GM12864 (cell line): Measurements from ENCODE around the gene FNDC3B.

Experiments used
- DNase-seq: peaks from one replicate; pipeline ENCODE4 v3.0.0-alpha.2; 2011; ENCODE audit warnings: low read depth
- H3K4me3 ChIP-seq: 2 replicates; pipeline ENCODE4 v1.5.1; 2011; ENCODE audit warnings: mild to moderate bottlenecking, low read depth, low read length, control low read depth
- CTCF ChIP-seq: IDR thresholded peaks from 2 replicates; pipeline ENCODE4 v1.5.1; 2011; ENCODE audit warnings: low read depth, mild to moderate bottlenecking, moderate library complexity, low read length, control low read depth, inconsistent platforms; ENCODE audit errors: missing control alignments

FNDC3B gene

GRCh38 chr3:172054115-172054764 lies 14.9 kb downstream of the FNDC3B start:
- no peak for TF ChIP-seq CTCF
- no peak overlapping the region for H3K4me3 ChIP-seq
- no peak for DNase-seq

- H3K4me3 ChIP-seq = no peak overlapping the region
- no peak for TF ChIP-seq CTCF
- no peak for DNase-seq
These were observed 17.0 kb downstream of the FNDC3B start for GRCh38 chr3:172056416-172056815.

DNA sequence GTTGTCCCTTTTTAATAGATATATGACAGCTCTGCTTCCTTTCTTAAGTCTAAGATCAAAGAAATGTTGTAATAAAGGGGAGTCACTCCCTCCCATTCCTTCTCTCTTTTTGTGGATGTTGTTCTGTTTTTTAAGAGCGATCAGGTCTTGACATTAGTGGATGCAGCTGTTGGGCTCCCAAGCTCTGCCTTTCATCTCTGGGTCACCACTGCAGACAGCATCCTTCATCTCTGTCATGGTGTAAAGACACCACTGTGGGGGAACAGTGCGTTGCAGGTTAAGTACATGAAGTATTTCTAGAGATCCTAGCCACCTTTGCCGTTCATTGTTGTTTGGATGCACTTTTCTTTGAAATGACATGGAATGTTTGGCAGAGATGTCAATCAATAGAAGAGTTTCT lies 17.7 kb downstream of the FNDC3B start:
- no peak for TF ChIP-seq CTCF
- no peak overlapping the region for H3K4me3 ChIP-seq
- DNase-seq = no peak

DNA sequence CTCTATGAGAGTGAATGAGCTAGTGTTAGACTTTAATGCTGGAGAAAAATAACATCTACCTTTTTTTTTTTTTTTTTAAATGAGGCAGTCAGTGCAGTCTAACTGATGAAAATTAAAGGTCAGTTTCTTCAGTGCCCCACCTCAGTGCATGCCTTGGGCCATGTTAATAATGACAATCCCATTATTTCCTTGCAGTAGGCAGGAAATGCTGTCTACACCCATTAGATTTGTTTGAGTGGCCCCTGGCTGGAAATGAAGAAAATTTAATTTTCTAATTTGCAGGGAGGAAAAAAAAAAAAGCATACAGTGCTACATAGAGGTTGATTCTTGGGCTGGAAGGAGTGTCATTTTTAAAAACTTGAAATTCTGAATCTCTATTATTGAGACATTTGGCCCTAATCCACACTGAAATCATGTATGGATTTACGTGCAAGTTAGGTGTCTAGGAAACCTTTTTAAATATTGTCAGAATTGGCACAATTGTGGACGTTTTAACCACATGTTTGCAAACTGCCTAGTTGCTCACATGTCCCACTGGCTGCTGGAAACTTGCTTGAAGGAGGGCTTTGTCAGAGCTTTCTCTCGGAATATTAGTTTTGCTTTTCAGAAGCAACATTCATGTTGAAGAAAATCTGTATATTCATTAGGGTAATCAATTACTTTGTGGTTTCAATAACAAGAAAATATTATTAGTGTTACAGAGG lies 18.4 kb downstream of the FNDC3B start:
- no peak overlapping the region for H3K4me3 ChIP-seq
- no peak for TF ChIP-seq CTCF
- no peak for DNase-seq

- H3K4me3 ChIP-seq = no peak overlapping the region
- no peak for TF ChIP-seq CTCF
These were observed 20.2 kb downstream of the FNDC3B start for GRCh38 chr3:172059532-172059931.

GRCh38 chr3:172060234-172060633 lies 20.9 kb downstream of the FNDC3B start:
- DNase-seq = no peak
- TF ChIP-seq CTCF = no peak
- no peak overlapping the region for H3K4me3 ChIP-seq

More at GRCh38 chr3:172059532-172059931, 20.2 kb downstream of the FNDC3B start:
- no peak for DNase-seq
